Measurements from ENCODE around the gene HMGCLL1. TPM values are rescaled to one million over a fixed set of nuclear protein-coding genes. Genes with fewer than 3 reads are reported as not detected.

HMGCLL1 gene
- total RNA-seq, 3 donors from 2014 or later: 0.27 to 1.0 (median 0.46) TPM

GRCh38 chr6:55423933-55424332, 155.1 kb downstream of the HMGCLL1 start:
- Histone ChIP-seq H3K4me1 (ENCODE audit: low read depth) (no peaks in the 10 kb centered on the region), H3K36me3 (ENCODE audit: low read depth) (no peaks in the 10 kb centered on the region), H3K4me3 (no peak overlapping the region), H3K9me3 (no peaks in the 10 kb centered on the region)
- intact Hi-C loops (cut with DNase I, micrococcal nuclease): no loop called here
- no peak for TF ChIP-seq CTCF (IDR thresholded peaks at IDR 0.05)
- DNase-seq (no peak), ATAC-seq (no peak)

GRCh38 chr6:55410674-55411073, 168.3 kb downstream of the HMGCLL1 start:
- ATAC-seq (no peak), DNase-seq (no peak)
- H3K9me3 ChIP-seq: no peaks in the 10 kb centered on the region
- no peak for TF ChIP-seq CTCF (IDR thresholded peaks at IDR 0.05)
- no peak overlapping the region for H3K4me3 ChIP-seq
- H3K36me3 ChIP-seq (ENCODE audit: low read depth): no peaks in the 10 kb centered on the region
- no peaks in the 10 kb centered on the region for H3K4me1 ChIP-seq (ENCODE audit: low read depth)
- intact Hi-C loops (cut with DNase I, micrococcal nuclease): no loop called here

GRCh38 chr6:55405474-55406235, 173.3 kb downstream of the HMGCLL1 start:
- H3K4me3 ChIP-seq: no peak overlapping the region
- TF ChIP-seq CTCF (IDR thresholded peaks at IDR 0.05): no peak
- DNase-seq (no peak), ATAC-seq (no peak)
- no peaks in the 10 kb centered on the region for H3K36me3 ChIP-seq (ENCODE audit: low read depth)
- no peaks in the 10 kb centered on the region for H3K9me3 ChIP-seq
- no peaks in the 10 kb centered on the region for H3K4me1 ChIP-seq (ENCODE audit: low read depth)
- intact Hi-C loops (cut with DNase I, micrococcal nuclease): no loop called here

GRCh38 chr6:55399351-55399750, 179.6 kb downstream of the HMGCLL1 start:
- ATAC-seq (no peak), DNase-seq (no peak)
- TF ChIP-seq CTCF (IDR thresholded peaks at IDR 0.05): no peak
- Histone ChIP-seq H3K4me1 (ENCODE audit: low read depth) (no peaks in the 10 kb centered on the region), H3K9me3 (no peaks in the 10 kb centered on the region), H3K4me3 (no peak overlapping the region), H3K36me3 (ENCODE audit: low read depth) (no peaks in the 10 kb centered on the region)
- intact Hi-C loops (cut with DNase I, micrococcal nuclease): no loop called here

GRCh38 chr6:55397986-55398385, 181.0 kb downstream of the HMGCLL1 start:
- DNase-seq (no peak), ATAC-seq (no peak)
- no peaks in the 10 kb centered on the region for H3K9me3 ChIP-seq
- intact Hi-C loops (cut with DNase I, micrococcal nuclease): no loop called here
- TF ChIP-seq CTCF (IDR thresholded peaks at IDR 0.05): no peak
- no peaks in the 10 kb centered on the region for H3K36me3 ChIP-seq (ENCODE audit: low read depth)
- no peak overlapping the region for H3K4me3 ChIP-seq
- no peaks in the 10 kb centered on the region for H3K4me1 ChIP-seq (ENCODE audit: low read depth)

Measured in mucosa of descending colon (tissue), 3 donors.